Heart left ventricle (tissue), 13 donors: ENCODE measurements around the gene CDON.

Experiments
- CTCF ChIP-seq, 12 donors: fragments of 200-600 bp; sonication (generic) in 4 of 12; IDR thresholded peaks; one replicate each; pipeline versions ENCODE4 v1.5.0 to v1.8.0; 2018 to 2022; ENCODE audit warnings: antibody characterized with exemption in 12 of 12, mild to moderate bottlenecking in 5 of 12
- POLR2A ChIP-seq, 2 donors: fragments of 450-650 bp; IDR thresholded peaks; one replicate each; pipeline ENCODE4 v1.6.1; 2017; ENCODE audit warnings: antibody characterized with exemption in 2 of 2, mild to moderate bottlenecking in 2 of 2, moderate library complexity in 2 of 2
- donor health status: ischemic (EF 13 %, LVEDD 7.1; RV severe dilation, severe dysfunction).
- donor health status: DM: no; HTN: yes; CAD: no.
- donor health status: DM: no; HTN: no; CAD: no.
- donor health status: ischemic (EF 25% LVEDD 6.9; RV normal size, moderate dysfunction).
- donor health status: ischemic (EF 25% LVEDD 5.7; RV mildly dilated, moderate dysfunction).
- donor health status: ischemic (EF 35%, LVEDD 5.7; RV mildly dilated, moderate dysfunction).
- donor health status: nonischemic (EF 11% LVEDD 7.7; RV severe dilation, severe dysfunction).
- donor health status: DM: yes; HTN: yes; CAD: no.
- donor health status: PGD.
- donor health status: ischemic (EF 29% LVEDD 5.4; RV normal size, mild dysfunction).
- donor health status: nonischemic (EF 23%, LVEDD 6.1; RV moderate dilation, normal function).

DNA sequence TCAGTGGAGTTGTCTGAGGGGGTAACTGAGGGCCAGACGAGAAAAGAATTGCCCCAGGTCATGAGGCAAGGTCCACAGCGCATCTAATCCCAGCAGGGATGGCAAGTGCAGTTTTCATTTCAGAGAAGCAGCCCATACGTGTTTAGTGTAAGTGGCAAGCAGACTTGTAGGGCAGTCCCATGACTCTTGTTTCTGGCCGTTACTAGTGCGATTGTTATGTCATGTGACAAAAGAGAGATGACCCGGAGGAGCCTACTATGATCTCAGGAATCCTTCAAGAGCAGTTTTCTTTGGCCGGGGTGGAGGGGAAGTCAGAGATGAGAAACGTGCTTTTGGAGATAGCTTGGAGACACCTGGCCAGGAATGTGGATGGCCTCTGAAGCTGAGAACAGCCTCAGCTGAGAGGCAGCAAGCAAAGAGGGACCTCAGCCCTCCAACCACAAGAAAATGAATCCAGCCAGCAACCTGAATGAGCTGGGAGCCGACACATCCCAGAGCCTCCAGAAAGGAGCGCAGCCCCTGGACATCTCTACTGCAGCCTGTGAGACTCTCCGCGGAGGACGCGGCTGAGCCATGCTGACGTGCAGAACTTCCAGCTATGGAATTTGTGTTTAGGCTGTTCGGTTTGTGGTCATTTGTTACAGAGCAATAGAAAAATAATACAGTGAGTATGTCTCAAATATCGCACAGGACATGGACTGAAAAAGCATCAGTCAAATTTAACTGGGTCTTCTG is 44.1 kb upstream of the CDON start:
- TF ChIP-seq POLR2A (IDR thresholded peaks at IDR 0.05) (no peak), CTCF (IDR thresholded peaks at IDR 0.05) (no peak)
